AG09309 (cell line): ENCODE data around the gene TIGD7.

Experiments
- DNase-seq: peaks from one replicate; pipeline ENCODE4 v3.0.0-alpha.2; 2010; ENCODE audit warnings: low read depth
- H3K4me3 ChIP-seq: 2 replicates; pipeline ENCODE4 v1.5.1; 2011; ENCODE audit warnings: mild to moderate bottlenecking, low read depth, low read length, moderate library complexity; ENCODE audit not compliant: control insufficient read depth
- TF ChIP-seq, protein P1 (sequence below): IDR thresholded peaks from 2 replicates; pipeline ENCODE4 v1.5.1; 2011; ENCODE audit warnings: mild to moderate bottlenecking, low read depth, low read length, inconsistent platforms; ENCODE audit not compliant: insufficient read depth, control insufficient read depth; ENCODE audit errors: missing control alignments

The TIGD7 gene

DNA sequence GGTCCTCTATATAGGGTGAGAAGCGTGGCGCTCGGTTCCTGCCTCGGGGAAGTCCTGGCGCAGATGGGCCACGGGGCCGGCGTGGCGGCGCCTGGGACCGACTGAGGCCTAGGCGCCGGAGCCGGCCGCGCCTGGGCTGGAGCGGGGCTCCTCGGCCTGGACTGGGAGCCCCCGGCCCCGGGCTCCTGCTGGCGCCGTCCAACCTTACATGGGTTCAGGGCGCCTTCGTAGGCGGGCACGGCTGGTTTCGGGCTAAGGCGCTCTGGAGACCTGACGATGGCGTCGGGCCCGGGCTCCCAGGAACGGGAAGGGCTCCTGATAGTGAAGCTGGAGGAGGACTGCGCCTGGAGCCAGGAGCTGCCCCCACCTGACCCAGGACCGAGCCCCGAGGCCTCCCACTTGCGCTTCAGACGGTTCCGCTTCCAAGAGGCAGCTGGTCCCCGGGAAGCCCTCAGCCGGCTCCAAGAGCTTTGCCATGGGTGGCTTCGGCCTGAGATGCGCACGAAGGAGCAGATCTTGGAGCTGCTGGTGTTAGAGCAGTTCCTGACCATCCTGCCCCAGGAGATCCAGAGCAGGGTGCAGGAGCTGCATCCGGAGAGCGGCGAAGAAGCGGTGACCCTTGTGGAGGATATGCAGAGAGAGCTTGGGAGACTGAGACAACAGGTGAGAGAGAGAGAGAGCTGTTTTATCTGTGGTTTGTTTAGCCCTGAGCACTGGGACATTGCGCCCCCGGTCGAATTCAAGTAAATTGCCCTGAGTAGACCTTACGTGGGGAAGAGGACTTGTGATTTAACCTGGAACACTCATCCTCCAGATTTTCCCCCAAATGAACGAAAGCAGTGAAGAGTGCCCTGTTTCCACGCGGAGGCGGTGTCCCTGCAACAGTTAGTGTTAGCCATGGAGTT, 21.4 kb downstream of the TIGD7 start:
- TF ChIP-seq, protein P1, sequence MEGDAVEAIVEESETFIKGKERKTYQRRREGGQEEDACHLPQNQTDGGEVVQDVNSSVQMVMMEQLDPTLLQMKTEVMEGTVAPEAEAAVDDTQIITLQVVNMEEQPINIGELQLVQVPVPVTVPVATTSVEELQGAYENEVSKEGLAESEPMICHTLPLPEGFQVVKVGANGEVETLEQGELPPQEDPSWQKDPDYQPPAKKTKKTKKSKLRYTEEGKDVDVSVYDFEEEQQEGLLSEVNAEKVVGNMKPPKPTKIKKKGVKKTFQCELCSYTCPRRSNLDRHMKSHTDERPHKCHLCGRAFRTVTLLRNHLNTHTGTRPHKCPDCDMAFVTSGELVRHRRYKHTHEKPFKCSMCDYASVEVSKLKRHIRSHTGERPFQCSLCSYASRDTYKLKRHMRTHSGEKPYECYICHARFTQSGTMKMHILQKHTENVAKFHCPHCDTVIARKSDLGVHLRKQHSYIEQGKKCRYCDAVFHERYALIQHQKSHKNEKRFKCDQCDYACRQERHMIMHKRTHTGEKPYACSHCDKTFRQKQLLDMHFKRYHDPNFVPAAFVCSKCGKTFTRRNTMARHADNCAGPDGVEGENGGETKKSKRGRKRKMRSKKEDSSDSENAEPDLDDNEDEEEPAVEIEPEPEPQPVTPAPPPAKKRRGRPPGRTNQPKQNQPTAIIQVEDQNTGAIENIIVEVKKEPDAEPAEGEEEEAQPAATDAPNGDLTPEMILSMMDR = no peak
- H3K4me3 ChIP-seq = peak overlapping the region; percentile 70
- DNase-seq = no peak

DNA sequence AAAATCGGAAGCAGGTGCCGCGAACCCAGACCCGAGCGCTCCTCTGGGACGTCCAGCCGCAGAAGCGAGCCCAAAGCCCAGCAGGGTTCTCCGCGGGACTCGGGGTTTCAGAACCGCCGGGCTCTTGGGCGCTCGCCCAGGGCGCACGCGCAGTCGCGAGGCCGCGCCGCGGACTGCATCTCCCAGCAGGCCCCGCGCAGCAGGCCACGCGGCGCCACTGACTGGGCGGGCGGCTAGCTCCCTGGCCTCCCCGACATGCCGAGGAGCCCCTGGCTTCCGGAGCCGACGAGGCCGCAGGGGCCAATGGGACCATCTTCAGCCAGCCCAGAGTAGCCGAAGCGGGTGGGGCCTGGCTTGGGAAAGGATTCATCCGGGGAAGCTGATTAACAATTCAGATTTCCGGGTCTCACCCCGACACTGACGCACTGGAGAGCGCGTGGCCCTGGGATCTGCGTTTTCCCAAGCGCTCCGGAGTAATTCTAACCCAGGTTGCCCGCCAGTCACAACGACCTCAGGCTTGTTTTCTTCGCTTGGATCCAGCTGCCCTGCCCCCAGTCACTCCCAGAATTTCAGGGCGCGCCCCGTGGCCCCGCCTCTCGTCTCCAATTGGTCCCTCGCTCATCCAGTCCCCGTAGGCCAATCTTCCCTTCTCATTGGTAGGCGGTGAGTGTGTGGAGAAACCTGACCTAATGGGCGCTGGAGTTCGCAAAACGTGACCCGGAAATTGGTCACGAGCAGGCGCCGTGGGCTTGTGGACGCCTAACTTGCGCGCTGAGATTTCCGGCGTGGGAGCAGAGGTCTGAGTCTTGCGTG, 22.3 kb downstream of the TIGD7 start, which contains the start of gene ZNF263:
ZNF263 (plus strand) TSS at position 762 of the 813 bp plus-strand sequence. CDS start 328 bp downstream, outside the sequence.
- peak within 1 kb of the TSS; percentile 70 for H3K4me3 ChIP-seq
- TF ChIP-seq, protein P1 = no peak
- DNase-seq = peak; percentile 94

DNA sequence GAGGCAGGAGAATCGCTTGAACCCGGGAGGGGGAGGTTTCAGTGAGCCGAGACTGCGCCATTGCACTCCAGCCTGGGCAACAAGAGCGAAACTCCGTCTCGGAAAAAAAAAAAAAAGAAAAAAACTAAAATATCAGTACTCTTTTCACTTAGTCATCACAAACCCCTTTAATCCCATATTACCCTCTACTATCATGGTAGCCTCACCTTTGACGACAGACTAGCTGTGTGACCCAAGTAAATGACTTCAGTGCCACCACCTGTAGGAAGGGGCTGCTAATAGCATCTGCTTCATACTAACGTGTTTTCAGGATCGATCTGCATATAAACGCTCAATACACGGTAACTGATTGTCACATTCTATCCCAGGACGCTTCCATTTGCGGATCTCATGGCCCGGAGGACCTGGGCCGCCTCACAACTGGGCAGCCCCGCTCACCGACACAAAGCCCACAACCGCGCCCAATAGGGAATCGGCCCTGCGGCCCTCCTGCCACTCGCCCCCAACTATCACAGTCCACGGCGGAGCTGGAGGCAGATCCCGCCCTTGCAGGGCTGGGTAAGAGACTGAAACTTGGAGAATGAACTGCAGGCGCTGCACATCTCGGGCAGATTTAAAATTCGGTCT, 23.0 kb downstream of the TIGD7 start:
- DNase-seq = no peak
- TF ChIP-seq, protein P1 = no peak
- H3K4me3 ChIP-seq = peak overlapping the region; percentile 70

DNA sequence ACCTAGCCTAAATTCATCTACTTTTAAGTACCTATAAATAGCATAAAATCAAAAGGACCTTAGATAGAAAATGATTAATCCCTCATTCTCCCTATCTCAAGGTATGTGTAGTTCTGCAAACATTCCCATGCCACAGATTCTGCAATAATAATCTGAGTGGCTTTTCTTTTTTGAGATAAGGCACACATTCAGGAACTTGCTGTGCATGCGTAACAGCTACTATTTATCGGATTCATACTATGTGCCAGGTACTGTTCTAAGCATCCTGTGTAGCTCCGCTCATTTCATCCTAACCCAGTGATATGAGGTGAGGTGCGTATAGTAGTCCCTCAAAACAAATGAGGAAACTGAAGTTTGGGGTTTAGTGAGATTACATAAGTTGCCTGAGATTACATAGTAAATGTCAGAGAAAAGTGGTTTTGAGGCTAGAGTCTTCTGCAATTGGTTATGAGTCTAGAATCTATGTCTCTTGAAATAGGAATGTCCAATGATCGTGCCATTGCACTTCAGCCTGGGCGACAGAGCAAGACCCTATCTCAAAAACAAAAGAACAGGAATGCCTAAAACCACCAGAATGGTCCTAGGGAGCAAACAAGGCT, 23.9 kb downstream of the TIGD7 start:
- TF ChIP-seq, protein P1 = no peak
- DNase-seq = no peak
- no peak overlapping the region for H3K4me3 ChIP-seq

DNA sequence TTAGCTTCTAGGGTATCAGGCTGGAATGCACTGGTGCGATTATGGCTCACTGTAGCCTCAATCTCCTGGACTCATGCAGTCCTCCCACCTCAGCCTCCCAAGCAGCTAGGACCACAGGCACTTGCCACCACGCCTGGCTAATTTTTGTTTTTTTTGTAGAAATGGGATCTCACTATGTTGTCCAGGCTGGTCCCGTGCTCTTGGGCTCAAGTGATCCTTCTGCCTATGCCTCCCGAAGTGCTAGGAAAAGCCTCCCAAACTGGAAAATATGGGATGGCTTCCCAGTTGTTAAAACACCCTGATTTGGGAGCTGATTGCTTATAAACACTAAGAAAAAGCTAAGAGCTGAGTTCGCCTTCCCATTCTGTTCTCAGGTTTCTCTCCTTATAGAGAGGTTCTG, 28.6 kb downstream of the TIGD7 start:
- H3K4me3 ChIP-seq = no peak overlapping the region
- TF ChIP-seq, protein P1 = no peak
- DNase-seq = no peak

DNA sequence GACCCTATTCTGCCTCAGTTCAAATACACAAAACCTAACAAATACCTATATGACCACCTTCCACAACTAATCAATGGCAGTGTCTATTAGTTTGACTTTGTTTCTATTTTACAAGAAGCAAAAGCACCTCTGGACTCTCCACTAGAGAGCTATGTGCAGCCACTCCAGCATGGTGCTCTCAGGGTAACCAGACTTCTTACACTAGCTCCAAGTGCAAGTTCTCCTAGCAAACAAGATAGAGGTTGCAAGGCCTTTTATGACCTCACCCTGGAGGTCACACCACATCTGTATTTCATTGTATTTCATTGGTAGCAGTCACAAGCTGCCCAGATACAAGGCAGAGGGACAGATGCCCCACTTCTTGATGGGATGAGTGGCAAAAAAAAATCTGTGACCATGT, 30.3 kb downstream of the TIGD7 start:
- H3K4me3 ChIP-seq = no peak overlapping the region
- TF ChIP-seq, protein P1 = no peak
- DNase-seq = no peak
